HepG2 (cell line): ENCODE data around the gene KCTD1. TPM values are rescaled to one million over a fixed set of nuclear protein-coding genes. Genes with fewer than 3 reads are reported as not detected.

Experiments used
- ATAC-seq: fragments of 200-7000 bp; cut with Tn5 transposase; 3 replicates; pipeline ENCODE4 v1.9.1; 2020; ENCODE audit warnings: mild to moderate bottlenecking, moderate library complexity
- BruUV-seq: library from RNA; stranded (reverse); fragments of 400-500 nt; replicated peaks from 2 replicates; lab custom pipeline; 2021; lab: Mats Ljungman, UMichigan
- CTCF ChIA-PET: fragments of 300-600 bp; formaldehyde crosslinking; extraction: SDS; loops from one replicate; lab custom pipeline; 2021; ENCODE audit warnings: low total read pairs, inconsistent platforms, low intra/inter-chr PET ratio; lab: Yijun Ruan, JAX
- POLR2A ChIA-PET: fragments of 350-600 bp; sonication (Branson Sonifier 250); formaldehyde crosslinking; loops from one replicate; lab custom pipeline; 2020; ENCODE audit warnings: antibody characterized with exemption, inconsistent platforms; lab: Yijun Ruan, JAX
- DNase-seq: peaks from one replicate; pipeline ENCODE4 v3.0.0-alpha.2; 2015; ENCODE audit warnings: low spot score
- FAIRE-seq: peaks from 3 replicates; lab custom pipeline; 2011; peaks lifted over from hg19 to GRCh38; lab: Jason Lieb, UNC
- H2AFZ ChIP-seq: one replicate; pipeline ENCODE4 v1.6.1; 2011; ENCODE audit warnings: low read length, inconsistent platforms
- H3K27ac ChIP-seq: fragments of 300-600 bp; 3 replicates; pipeline ENCODE4 v1.8.0; 2011; ENCODE audit warnings: mixed run types, mild to moderate bottlenecking, mixed read lengths, low read length, inconsistent platforms; ENCODE audit not compliant: insufficient read depth; ENCODE audit errors: extremely low read length
- H3K27me3 ChIP-seq, 2 experiments: fragments of 200-600 bp in 1 of 2; 2 replicates in 1 of 2; 3 replicates in 1 of 2; pipeline versions ENCODE4 v1.6.0 to v1.8.0; 2011; ENCODE audit warnings: low read length in 2 of 2, mild to moderate bottlenecking in 2 of 2, moderate library complexity in 2 of 2, inconsistent platforms in 1 of 2; ENCODE audit not compliant: insufficient read depth in 2 of 2, control insufficient read depth in 1 of 2
- H3K36me3 ChIP-seq, 2 experiments: fragments of 200-600 bp in 1 of 2; replicated peaks in 1 of 2; 2 replicates in 1 of 2; 3 replicates in 1 of 2; pipeline versions ENCODE4 v1.5.1 to v1.8.0; 2011; ENCODE audit warnings: low read length in 2 of 2, inconsistent platforms in 1 of 2; ENCODE audit not compliant: insufficient read depth in 2 of 2, control insufficient read depth in 1 of 2
- H3K4me1 ChIP-seq: 2 replicates; pipeline ENCODE4 v1.5.1; 2012; ENCODE audit warnings: low read length, inconsistent platforms; ENCODE audit not compliant: insufficient read depth
- H3K4me2 ChIP-seq: 2 replicates; pipeline ENCODE4 v1.6.0; 2011; ENCODE audit warnings: low read depth, low read length, inconsistent platforms
- H3K4me3 ChIP-seq, 3 experiments: fragments of 200-600 bp in 1 of 3; sonication (generic), shearing (Covaris generic) in 1 of 3; replicated peaks in 1 of 3; 2 replicates each; pipeline ENCODE4 v1.5.1; 2011 to 2016; ENCODE audit warnings: low read length in 3 of 3, inconsistent platforms in 2 of 3, low read depth in 2 of 3, mild to moderate bottlenecking in 2 of 3, control low read depth in 1 of 3, mixed read lengths in 1 of 3; ENCODE audit not compliant: insufficient read depth in 1 of 3
- H3K79me2 ChIP-seq: one replicate; pipeline ENCODE4 v1.6.1; 2011; ENCODE audit warnings: low read length, inconsistent platforms; ENCODE audit not compliant: insufficient read depth
- H3K9ac ChIP-seq: 2 replicates; pipeline ENCODE4 v1.6.0; 2011; ENCODE audit warnings: mild to moderate bottlenecking, low read depth, low read length, inconsistent platforms; ENCODE audit not compliant: insufficient read depth
- H3K9me3 ChIP-seq: 2 replicates; pipeline ENCODE4 v1.5.1; 2012; ENCODE audit warnings: mild to moderate bottlenecking, low read length
- H4K20me1 ChIP-seq: 2 replicates; pipeline ENCODE4 v1.6.0; 2011; ENCODE audit warnings: inconsistent platforms, mild to moderate bottlenecking, low read length, moderate library complexity; ENCODE audit not compliant: insufficient read depth
- DMTF1 ChIP-seq: sonication (generic); formaldehyde crosslinking; IDR thresholded peaks from 2 replicates; pipeline ENCODE4 v1.4.0; 2020; ENCODE audit warnings: mild to moderate bottlenecking, missing genetic modification reagents
- HNRNPUL1 ChIP-seq: fragments of 200-400 bp; formaldehyde crosslinking; IDR thresholded peaks from 2 replicates; pipeline ENCODE4 v1.6.1; 2017; ENCODE audit warnings: low read depth, mild to moderate bottlenecking, low read length, moderate library complexity
- NCOA2 ChIP-seq: sonication (generic); formaldehyde crosslinking; IDR thresholded peaks from 2 replicates; pipeline ENCODE4 v1.8.0; 2022; ENCODE audit warnings: inconsistent platforms
- PBX2 ChIP-seq: IDR thresholded peaks from 2 replicates; pipeline ENCODE4 v1.6.1; 2016; ENCODE audit warnings: control low read depth
- SMAD9 ChIP-seq: sonication (generic); formaldehyde crosslinking; IDR thresholded peaks from 2 replicates; pipeline ENCODE4 v1.5.1; 2020; ENCODE audit warnings: mild to moderate bottlenecking, missing genetic modification reagents
- TEAD2 ChIP-seq: sonication (generic); formaldehyde crosslinking; IDR thresholded peaks from 2 replicates; pipeline ENCODE4 v1.9.0; 2021; ENCODE audit warnings: missing genetic modification reagents
- ZBTB21 ChIP-seq: sonication (generic); formaldehyde crosslinking; IDR thresholded peaks from 2 replicates; pipeline ENCODE4 v1.4.0; 2020; ENCODE audit warnings: missing genetic modification reagents
- ZNF143 ChIP-seq: sonication (generic); formaldehyde crosslinking; IDR thresholded peaks from 2 replicates; pipeline ENCODE4 v1.4.0; 2020; ENCODE audit warnings: missing genetic modification reagents
- ZNF558 ChIP-seq: sonication (generic); formaldehyde crosslinking; IDR thresholded peaks from 2 replicates; pipeline ENCODE4 v1.9.0; 2022; ENCODE audit warnings: mild to moderate bottlenecking, missing genetic modification reagents, borderline replicate concordance
- WGBS: methylation state at CpG from one replicate; pipeline ENCODE4 v1.1.6; 2017; ENCODE audit warnings: low lambda C conversion rate; 5-methylcytosine and 5-hydroxymethylcytosine counted together
- in situ Hi-C: cut with HindIII; loops from 2 replicates; pipeline ENCODE4 v1.10.0; 2017; ENCODE audit warnings: low pct_unique_long_range_greater_than_20kb; ENCODE audit not compliant: extremely low pct_ligation_motif_present
- intact Hi-C: fragments of 100-400 bp; cut with micrococcal nuclease; formaldehyde crosslinking; loops from one replicate; pipeline ENCODE4 v1.10.0; 2022; ENCODE audit not compliant: unreplicated experiment
- polyA plus RNA-seq, 8 experiments: library from polyadenylated mRNA; depleted of rRNA in 3 of 8; stranded (reverse) in 7 of 8; unstranded in 1 of 8; fragments of >200 nt; fragmentation: Illumina TruSeq in 4 of 8; extraction: Trizol in 4 of 8; gene quantifications; 2 replicates each; pipeline versions ENCODE4 v1.2.1 to v1.2.3, GENCODE V29; 2011 to 2016; ENCODE audit warnings: low read depth in 4 of 8, missing spikeins in 1 of 8, mixed read lengths in 1 of 8; ENCODE audit not compliant: insufficient read depth in 1 of 8
- total RNA-seq, 5 experiments: library from RNA; depleted of rRNA; stranded (reverse); fragments of >200 nt; fragmentation: Illumina TruSeq; extraction: Trizol; gene quantifications; 2 replicates each; pipeline ENCODE4 v1.2.3, GENCODE V29; 2016; ENCODE audit warnings: low read depth in 1 of 5

KCTD1 gene
- total and polyA plus RNA-seq, 2 of the 13 experiments (the other 11 are each of a cell fraction or from before 2014, with no cell fraction given), result 2.7 to 6.8 TPM

- TF ChIP-seq ZNF558 (CRISPR knock-in tag), result no peak
- TF ChIP-seq TEAD2, result no peak
- TF ChIP-seq PBX2 (CRISPR knock-in tag), result no peak
- no peak for TF ChIP-seq HNRNPUL1
- no peak for TF ChIP-seq ZBTB21 (CRISPR knock-in tag)
- TF ChIP-seq DMTF1 (CRISPR knock-in tag), result no peak
- no peak for TF ChIP-seq SMAD9 (CRISPR knock-in tag)
- no peak for TF ChIP-seq ZNF143 (CRISPR knock-in tag)
- no peak for TF ChIP-seq NCOA2
- Histone ChIP-seq H3K27me3 (no peaks in the 10 kb centered on the region), H3K4me3 (no peak overlapping the region), H3K79me2 (no peaks in the 10 kb centered on the region), H2AFZ (no peak overlapping the region), H3K27ac (no peak overlapping the region), H4K20me1 (no peaks in the 10 kb centered on the region), H3K9ac (no peak overlapping the region), H3K36me3 (peaks cover 3 to 8% of the 10 kb centered on the region in 2 experiments; a peak in 3 of 5 replicates), H3K9me3 (no peaks in the 10 kb centered on the region), H3K4me1 (no peaks in the 10 kb centered on the region), H3K4me2 (no peak overlapping the region)
- ATAC-seq (no peak), FAIRE-seq (no peak), DNase-seq (no peak)
- in situ Hi-C loops, result no loop called here
- no TSS peak for BruUV-seq
- 100% methylated on average over 3 of the region's 3 CpGs for WGBS
- intact Hi-C loops, result loop anchor here (1.0 kb wide), 1 partner anchor 147 kb away; no protein-coding TSS in a partner anchor
- CTCF ChIA-PET, result no interaction called here
- POLR2A ChIA-PET, result no interaction called here
These were observed 94.2 kb downstream of the KCTD1 start for GRCh38 chr18:26454192-26454591.
